NB4 (cell line): Measurements from ENCODE around the gene CALHM2.

Experiments used
- DNase-seq: peaks from one replicate; pipeline ENCODE4 v3.0.0; 2010; ENCODE audit warnings: low read depth
- H3K4me3 ChIP-seq: one replicate; pipeline ENCODE4 v1.5.1; 2011; ENCODE audit warnings: mild to moderate bottlenecking, low read depth, low read length, moderate library complexity
- CTCF ChIP-seq: IDR thresholded peaks from one replicate; pipeline ENCODE4 v1.5.1; 2012; ENCODE audit warnings: low read depth, low read length
- MAX ChIP-seq: IDR thresholded peaks from 2 replicates; pipeline ENCODE4 v1.6.1; 2011; ENCODE audit warnings: low read depth, low read length
- MYC ChIP-seq: IDR thresholded peaks from 2 replicates; pipeline ENCODE4 v1.6.1; 2011; ENCODE audit warnings: low read depth, low read length
- POLR2A ChIP-seq: IDR thresholded peaks from 2 replicates; pipeline ENCODE4 v1.6.1; 2011; ENCODE audit warnings: mild to moderate bottlenecking; ENCODE audit not compliant: insufficient read length; ENCODE audit errors: extremely low read depth

Gene CALHM2

GRCh38 chr10:103416436-103417147 is 35.6 kb downstream of the CALHM2 start:
- H3K4me3 ChIP-seq: no peak overlapping the region
- DNase-seq: peak; percentile 80
- no peak for TF ChIP-seq MYC
- TF ChIP-seq CTCF: peak; percentile 53
- peak; percentile 25 for TF ChIP-seq MAX
- TF ChIP-seq POLR2A: no peak

- TF ChIP-seq CTCF (no peak), MYC (no peak), POLR2A (no peak), MAX (no peak)
- no peak for DNase-seq
- H3K4me3 ChIP-seq: no peak overlapping the region
Observed at GRCh38 chr10:103415581-103415980, 36.6 kb downstream of the CALHM2 start.

GRCh38 chr10:103413564-103413963 is 38.6 kb downstream of the CALHM2 start:
- no peak for DNase-seq
- TF ChIP-seq CTCF: no peak
- no peak for TF ChIP-seq MYC
- no peak for TF ChIP-seq MAX
- no peak overlapping the region for H3K4me3 ChIP-seq

- peak overlapping the region; percentile 92 for H3K4me3 ChIP-seq
- DNase-seq: peak; percentile 48
- TF ChIP-seq MAX (no peak), POLR2A (no peak)
Observed at GRCh38 chr10:103397191-103397825, 54.9 kb downstream of the CALHM2 start.

- DNase-seq: no peak
- TF ChIP-seq CTCF (no peak), POLR2A (no peak), MAX (no peak), MYC (no peak)
- H3K4me3 ChIP-seq: peak overlapping the region; percentile 92
Observed at GRCh38 chr10:103396789-103397087, 55.4 kb downstream of the CALHM2 start.
